Caco-2 (cell line): ENCODE results near the gene EPHB2. TPM values are rescaled to one million over a fixed set of nuclear protein-coding genes. Genes with fewer than 3 reads are reported as not detected.

ENCODE experiments used
- BruUV-seq: library from RNA; stranded (reverse); fragments of 400-500 nt; replicated peaks from 2 replicates; lab custom pipeline; 2021; lab: Mats Ljungman, UMichigan
- CTCF ChIA-PET: fragments of 300-600 bp; sonication (Branson Sonifier 250); formaldehyde crosslinking; loops from one replicate; lab custom pipeline; 2022; ENCODE audit warnings: antibody characterized with exemption; lab: Charles Lee
- POLR2A ChIA-PET: fragments of 300-600 bp; sonication (Branson Sonifier 250); formaldehyde crosslinking; loops from one replicate; lab custom pipeline; 2022; ENCODE audit warnings: antibody characterized with exemption; lab: Charles Lee
- DNase-seq, 2 experiments: peaks; one replicate each; pipeline versions ENCODE4 v3.0.0 to v3.0.0-alpha.2; 2020 to 2022
- H3K27me3 ChIP-seq: replicated peaks from 2 replicates; pipeline ENCODE4 v1.6.0; 2011; ENCODE audit warnings: low read length; ENCODE audit not compliant: control insufficient read depth, insufficient read depth
- H3K36me3 ChIP-seq: 2 replicates; pipeline ENCODE4 v1.5.1; 2011; ENCODE audit warnings: low read length; ENCODE audit not compliant: control insufficient read depth, insufficient read depth
- H3K4me1 ChIP-seq: fragments of 250-450 bp; sonication (Bioruptor Pico); 2 replicates; pipeline ENCODE4 v1.5.1; 2020; ENCODE audit warnings: mild to moderate bottlenecking
- H3K4me3 ChIP-seq: 2 replicates; pipeline ENCODE4 v1.5.1; 2011; ENCODE audit warnings: low read depth, mild to moderate bottlenecking, control low read depth, low read length
- H3K9me3 ChIP-seq: fragments of 250-450 bp; sonication (Bioruptor Pico); 2 replicates; pipeline ENCODE4 v1.5.1; 2020; ENCODE audit warnings: mild to moderate bottlenecking, moderate library complexity
- H3K27ac Mint-ChIP-seq: one replicate; pipeline ENCODE4 v1.8.0; 2022; ENCODE audit warnings: mixed read lengths; ENCODE audit not compliant: unreplicated experiment
- H3K27me3 Mint-ChIP-seq: one replicate; pipeline ENCODE4 v1.8.0; 2022; ENCODE audit warnings: mixed read lengths; ENCODE audit not compliant: insufficient read depth, unreplicated experiment
- H3K36me3 Mint-ChIP-seq: one replicate; pipeline ENCODE4 v1.8.0; 2022; ENCODE audit warnings: mild to moderate bottlenecking, mixed read lengths; ENCODE audit not compliant: insufficient read depth, unreplicated experiment
- H3K4me1 Mint-ChIP-seq: one replicate; pipeline ENCODE4 v1.8.0; 2022; ENCODE audit warnings: low read depth, mixed read lengths; ENCODE audit not compliant: unreplicated experiment
- H3K4me3 Mint-ChIP-seq: one replicate; pipeline ENCODE4 v1.8.0; 2022; ENCODE audit warnings: mild to moderate bottlenecking, moderate library complexity, mixed read lengths; ENCODE audit not compliant: unreplicated experiment
- H3K9me3 Mint-ChIP-seq: one replicate; pipeline ENCODE4 v1.8.0; 2022; ENCODE audit warnings: mixed read lengths; ENCODE audit not compliant: unreplicated experiment
- CTCF ChIP-seq, 2 experiments: fragments of 200-600 bp in 1 of 2; IDR thresholded peaks; 1 replicate in 1 of 2; 2 replicates in 1 of 2; pipeline versions ENCODE4 v1.5.1 to v1.8.0; 2011 to 2022; ENCODE audit warnings: antibody characterized with exemption in 1 of 2, control low read depth in 1 of 2, inconsistent platforms in 1 of 2, low read depth in 1 of 2, low read length in 1 of 2, mild to moderate bottlenecking in 1 of 2, moderate library complexity in 1 of 2; ENCODE audit not compliant: insufficient read depth in 1 of 2, severe bottlenecking in 1 of 2, unreplicated experiment in 1 of 2
- intact Hi-C: fragments of 100-400 bp; cut with micrococcal nuclease; formaldehyde crosslinking; loops from one replicate; pipeline ENCODE4 v1.10.0; 2022; ENCODE audit not compliant: unreplicated experiment
- total RNA-seq: library from RNA; stranded (reverse); gene quantifications from 2 replicates; pipeline ENCODE4 v1.2.3, GENCODE V29; 2022

Gene EPHB2
- total RNA-seq, 1 experiment from 2014 or later: 30.1 TPM

- intact Hi-C loops: no loop called here
- H3K4me3 ChIP-seq: no peak overlapping the region
- Mint-ChIP-seq H3K27me3 (no peaks in the 10 kb centered on the region), H3K4me3 (no peak overlapping the region), H3K9me3 (no peaks in the 10 kb centered on the region), H3K27ac (no peak overlapping the region), H3K36me3 (no peaks in the 10 kb centered on the region), H3K4me1 (no peaks in the 10 kb centered on the region)
- no peaks in the 10 kb centered on the region for H3K9me3 ChIP-seq
- no peak for DNase-seq
- ChIA-PET CTCF (no interaction called here), POLR2A (no interaction called here)
- BruUV-seq: no TSS peak
- TF ChIP-seq CTCF (IDR thresholded peaks at IDR 0.05; ENCODE audit: insufficient read depth in 1 of 2, low read depth in 1 of 2, low read length in 1 of 2, severe bottlenecking in 1 of 2, unreplicated experiment in 1 of 2): no peak
- no peaks in the 10 kb centered on the region for H3K27me3 ChIP-seq
- H3K4me1 ChIP-seq: no peaks in the 10 kb centered on the region
- H3K36me3 ChIP-seq: no peaks in the 10 kb centered on the region; the same call in 1 of the 2 replicates
Measured at GRCh38 chr1:22915816-22916470, 205.3 kb downstream of the EPHB2 start.

GRCh38 chr1:22916471-22916820, 205.8 kb downstream of the EPHB2 start:
- Histone ChIP-seq H3K27me3 (no peaks in the 10 kb centered on the region), H3K4me3 (no peak overlapping the region), H3K4me1 (no peaks in the 10 kb centered on the region), H3K36me3 (no peaks in the 10 kb centered on the region; the same call in 1 of the 2 replicates), H3K9me3 (no peaks in the 10 kb centered on the region)
- CTCF ChIA-PET: no interaction called here
- Mint-ChIP-seq H3K27ac (no peak overlapping the region), H3K9me3 (no peaks in the 10 kb centered on the region), H3K4me3 (no peak overlapping the region), H3K4me1 (no peaks in the 10 kb centered on the region), H3K27me3 (no peaks in the 10 kb centered on the region), H3K36me3 (no peaks in the 10 kb centered on the region)
- intact Hi-C loops: no loop called here
- no TSS peak for BruUV-seq
- no peak for TF ChIP-seq CTCF (IDR thresholded peaks at IDR 0.05; ENCODE audit: insufficient read depth in 1 of 2, low read depth in 1 of 2, low read length in 1 of 2, severe bottlenecking in 1 of 2, unreplicated experiment in 1 of 2)
- DNase-seq: no peak
- POLR2A ChIA-PET: no interaction called here

GRCh38 chr1:22917989-22918388, 207.3 kb downstream of the EPHB2 start:
- CTCF ChIA-PET: no interaction called here
- no peaks in the 10 kb centered on the region for H3K4me1 ChIP-seq

More at GRCh38 chr1:22917989-22918388, 207.3 kb downstream of the EPHB2 start:
- H3K4me1 Mint-ChIP-seq: no peaks in the 10 kb centered on the region
- no TSS peak for BruUV-seq
- H3K9me3 Mint-ChIP-seq: no peaks in the 10 kb centered on the region
- TF ChIP-seq CTCF (IDR thresholded peaks at IDR 0.05; ENCODE audit: insufficient read depth in 1 of 2, low read depth in 1 of 2, low read length in 1 of 2, severe bottlenecking in 1 of 2, unreplicated experiment in 1 of 2): no peak
- no peaks in the 10 kb centered on the region for H3K27me3 Mint-ChIP-seq
- no peak overlapping the region for H3K27ac Mint-ChIP-seq
- H3K4me3 ChIP-seq: no peak overlapping the region
- DNase-seq: no peak
- H3K36me3 ChIP-seq: no peaks in the 10 kb centered on the region; the same call in 1 of the 2 replicates
- POLR2A ChIA-PET: no interaction called here
- no peaks in the 10 kb centered on the region for H3K27me3 ChIP-seq
- H3K4me3 Mint-ChIP-seq: no peak overlapping the region
- intact Hi-C loops: no loop called here
- H3K36me3 Mint-ChIP-seq: no peaks in the 10 kb centered on the region
- no peaks in the 10 kb centered on the region for H3K9me3 ChIP-seq
